HepG2 (cell line): Measurements from ENCODE around the gene IGIP.

ENCODE experiments used
- ARID2 ChIP-seq: sonication (generic); formaldehyde crosslinking; IDR thresholded peaks from 2 replicates; pipeline ENCODE4 v1.8.1; 2022; ENCODE audit warnings: mild to moderate bottlenecking, missing genetic modification reagents, borderline replicate concordance
- ATF1 ChIP-seq: IDR thresholded peaks from 2 replicates; pipeline ENCODE4 v1.6.1; 2016; ENCODE audit warnings: mild to moderate bottlenecking, control low read depth
- MTA3 ChIP-seq: sonication (generic); formaldehyde crosslinking; IDR thresholded peaks from 2 replicates; pipeline ENCODE4 v1.4.0; 2020; ENCODE audit warnings: missing genetic modification reagents
- PHB2 ChIP-seq: fragments of 450-650 bp; IDR thresholded peaks from 2 replicates; pipeline ENCODE4 v1.6.1; 2018; ENCODE audit not compliant: partially characterized antibody
- RNF2 ChIP-seq: fragments of 450-650 bp; conservative IDR thresholded peaks from 2 replicates; pipeline ENCODE4 v1.6.1; 2016; ENCODE audit warnings: low read depth
- SP1 ChIP-seq, 2 experiments: fragments of 450-650 bp in 1 of 2; sonication (generic) in 1 of 2; formaldehyde crosslinking in 1 of 2; IDR thresholded peaks; 2 replicates each; pipeline versions ENCODE4 v1.4.0 to v1.6.1; 2016 to 2020; ENCODE audit warnings: missing genetic modification reagents in 1 of 2
- SPEN ChIP-seq: sonication (generic); formaldehyde crosslinking; IDR thresholded peaks from 2 replicates; pipeline ENCODE4 v1.5.1; 2020; ENCODE audit warnings: low read depth, mild to moderate bottlenecking, missing genetic modification reagents
- TF ChIP-seq, protein P1 (sequence below): IDR thresholded peaks from 2 replicates; pipeline ENCODE4 v1.6.1; 2016; ENCODE audit warnings: missing compliant biosample characterization, missing genetic modification reagents, borderline replicate concordance
- TF ChIP-seq, protein P2 (sequence below): sonication (generic); formaldehyde crosslinking; IDR thresholded peaks from 2 replicates; pipeline ENCODE4 v1.5.0; 2020; ENCODE audit warnings: mild to moderate bottlenecking, missing genetic modification reagents, moderate library complexity
- TF ChIP-seq, protein P3 (sequence below): sonication (generic); formaldehyde crosslinking; IDR thresholded peaks from 2 replicates; pipeline ENCODE4 v1.4.0; 2020; ENCODE audit warnings: mild to moderate bottlenecking, missing genetic modification reagents
- TF ChIP-seq, protein P4 (sequence below), 2 experiments: sonication (generic) in 1 of 2; formaldehyde crosslinking in 1 of 2; IDR thresholded peaks; 2 replicates each; pipeline versions ENCODE4 v1.6.1 to v1.9.0; 2014 to 2022; ENCODE audit warnings: antibody characterized with exemption in 1 of 2, borderline replicate concordance in 1 of 2, inconsistent platforms in 1 of 2, low read depth in 1 of 2, missing genetic modification reagents in 1 of 2
- TF ChIP-seq, protein P5 (sequence below), 2 experiments: sonication (generic) in 1 of 2; formaldehyde crosslinking in 1 of 2; IDR thresholded peaks; 2 replicates each; pipeline versions ENCODE4 v1.5.1 to v1.6.1; 2011 to 2020; ENCODE audit warnings: borderline replicate concordance in 1 of 2, low read depth in 1 of 2, low read length in 1 of 2, mild to moderate bottlenecking in 1 of 2, missing genetic modification reagents in 1 of 2, moderate library complexity in 1 of 2

DNA sequence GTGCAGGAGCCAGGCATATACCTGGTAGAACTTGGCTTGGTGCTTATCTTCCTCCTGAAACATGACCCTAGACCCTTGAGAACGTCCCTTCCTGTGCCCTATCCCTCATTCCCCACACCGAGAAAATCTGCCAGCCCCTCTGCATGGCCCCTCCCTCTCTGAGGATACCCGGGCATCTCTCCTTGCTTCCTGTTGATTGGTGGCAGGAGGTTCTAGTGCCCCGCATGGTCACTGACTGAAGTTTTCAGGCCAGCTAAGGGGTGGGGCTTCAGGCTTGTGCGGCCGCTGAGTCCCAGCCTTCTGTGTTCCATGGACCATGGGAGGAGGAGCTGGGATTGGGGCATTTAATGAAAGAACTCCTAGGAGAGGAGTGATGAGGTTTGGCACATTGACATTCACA lies 22.8 kb downstream of the IGIP start:
- TF ChIP-seq, protein P1, sequence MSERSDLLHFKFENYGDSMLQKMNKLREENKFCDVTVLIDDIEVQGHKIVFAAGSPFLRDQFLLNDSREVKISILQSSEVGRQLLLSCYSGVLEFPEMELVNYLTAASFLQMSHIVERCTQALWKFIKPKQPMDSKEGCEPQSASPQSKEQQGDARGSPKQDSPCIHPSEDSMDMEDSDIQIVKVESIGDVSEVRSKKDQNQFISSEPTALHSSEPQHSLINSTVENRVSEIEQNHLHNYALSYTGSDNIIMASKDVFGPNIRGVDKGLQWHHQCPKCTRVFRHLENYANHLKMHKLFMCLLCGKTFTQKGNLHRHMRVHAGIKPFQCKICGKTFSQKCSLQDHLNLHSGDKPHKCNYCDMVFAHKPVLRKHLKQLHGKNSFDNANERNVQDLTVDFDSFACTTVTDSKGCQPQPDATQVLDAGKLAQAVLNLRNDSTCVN = no peak
- TF ChIP-seq, protein P2, sequence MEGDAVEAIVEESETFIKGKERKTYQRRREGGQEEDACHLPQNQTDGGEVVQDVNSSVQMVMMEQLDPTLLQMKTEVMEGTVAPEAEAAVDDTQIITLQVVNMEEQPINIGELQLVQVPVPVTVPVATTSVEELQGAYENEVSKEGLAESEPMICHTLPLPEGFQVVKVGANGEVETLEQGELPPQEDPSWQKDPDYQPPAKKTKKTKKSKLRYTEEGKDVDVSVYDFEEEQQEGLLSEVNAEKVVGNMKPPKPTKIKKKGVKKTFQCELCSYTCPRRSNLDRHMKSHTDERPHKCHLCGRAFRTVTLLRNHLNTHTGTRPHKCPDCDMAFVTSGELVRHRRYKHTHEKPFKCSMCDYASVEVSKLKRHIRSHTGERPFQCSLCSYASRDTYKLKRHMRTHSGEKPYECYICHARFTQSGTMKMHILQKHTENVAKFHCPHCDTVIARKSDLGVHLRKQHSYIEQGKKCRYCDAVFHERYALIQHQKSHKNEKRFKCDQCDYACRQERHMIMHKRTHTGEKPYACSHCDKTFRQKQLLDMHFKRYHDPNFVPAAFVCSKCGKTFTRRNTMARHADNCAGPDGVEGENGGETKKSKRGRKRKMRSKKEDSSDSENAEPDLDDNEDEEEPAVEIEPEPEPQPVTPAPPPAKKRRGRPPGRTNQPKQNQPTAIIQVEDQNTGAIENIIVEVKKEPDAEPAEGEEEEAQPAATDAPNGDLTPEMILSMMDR (CRISPR knock-in tag) = no peak
- TF ChIP-seq, protein P3, sequence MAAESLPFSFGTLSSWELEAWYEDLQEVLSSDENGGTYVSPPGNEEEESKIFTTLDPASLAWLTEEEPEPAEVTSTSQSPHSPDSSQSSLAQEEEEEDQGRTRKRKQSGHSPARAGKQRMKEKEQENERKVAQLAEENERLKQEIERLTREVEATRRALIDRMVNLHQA (CRISPR knock-in tag) = no peak
- TF ChIP-seq, protein P4, sequence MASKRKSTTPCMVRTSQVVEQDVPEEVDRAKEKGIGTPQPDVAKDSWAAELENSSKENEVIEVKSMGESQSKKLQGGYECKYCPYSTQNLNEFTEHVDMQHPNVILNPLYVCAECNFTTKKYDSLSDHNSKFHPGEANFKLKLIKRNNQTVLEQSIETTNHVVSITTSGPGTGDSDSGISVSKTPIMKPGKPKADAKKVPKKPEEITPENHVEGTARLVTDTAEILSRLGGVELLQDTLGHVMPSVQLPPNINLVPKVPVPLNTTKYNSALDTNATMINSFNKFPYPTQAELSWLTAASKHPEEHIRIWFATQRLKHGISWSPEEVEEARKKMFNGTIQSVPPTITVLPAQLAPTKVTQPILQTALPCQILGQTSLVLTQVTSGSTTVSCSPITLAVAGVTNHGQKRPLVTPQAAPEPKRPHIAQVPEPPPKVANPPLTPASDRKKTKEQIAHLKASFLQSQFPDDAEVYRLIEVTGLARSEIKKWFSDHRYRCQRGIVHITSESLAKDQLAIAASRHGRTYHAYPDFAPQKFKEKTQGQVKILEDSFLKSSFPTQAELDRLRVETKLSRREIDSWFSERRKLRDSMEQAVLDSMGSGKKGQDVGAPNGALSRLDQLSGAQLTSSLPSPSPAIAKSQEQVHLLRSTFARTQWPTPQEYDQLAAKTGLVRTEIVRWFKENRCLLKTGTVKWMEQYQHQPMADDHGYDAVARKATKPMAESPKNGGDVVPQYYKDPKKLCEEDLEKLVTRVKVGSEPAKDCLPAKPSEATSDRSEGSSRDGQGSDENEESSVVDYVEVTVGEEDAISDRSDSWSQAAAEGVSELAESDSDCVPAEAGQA (IDR thresholded peaks at IDR 0.05; ENCODE audit: low read depth) = no peak
- TF ChIP-seq, protein P4 (CRISPR knock-in tag; IDR thresholded peaks at IDR 0.05; ENCODE audit: borderline replicate concordance) = no peak
- TF ChIP-seq, protein P5, sequence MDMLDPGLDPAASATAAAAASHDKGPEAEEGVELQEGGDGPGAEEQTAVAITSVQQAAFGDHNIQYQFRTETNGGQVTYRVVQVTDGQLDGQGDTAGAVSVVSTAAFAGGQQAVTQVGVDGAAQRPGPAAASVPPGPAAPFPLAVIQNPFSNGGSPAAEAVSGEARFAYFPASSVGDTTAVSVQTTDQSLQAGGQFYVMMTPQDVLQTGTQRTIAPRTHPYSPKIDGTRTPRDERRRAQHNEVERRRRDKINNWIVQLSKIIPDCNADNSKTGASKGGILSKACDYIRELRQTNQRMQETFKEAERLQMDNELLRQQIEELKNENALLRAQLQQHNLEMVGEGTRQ (IDR thresholded peaks at IDR 0.05; ENCODE audit: low read depth, low read length) = no peak
- TF ChIP-seq, protein P5 (CRISPR knock-in tag; IDR thresholded peaks at IDR 0.05; ENCODE audit: borderline replicate concordance) = no peak
- TF ChIP-seq PHB2 (no peak), SP1 (IDR thresholded peaks at IDR 0.05) (no peak), SP1 (CRISPR knock-in tag; IDR thresholded peaks at IDR 0.05) (no peak), RNF2 (no peak), ARID2 (CRISPR knock-in tag) (no peak), ATF1 (CRISPR knock-in tag) (no peak), MTA3 (CRISPR knock-in tag) (no peak), SPEN (no peak)
